ENCODE measurements around the gene CD86.

The CD86 gene, protein sequence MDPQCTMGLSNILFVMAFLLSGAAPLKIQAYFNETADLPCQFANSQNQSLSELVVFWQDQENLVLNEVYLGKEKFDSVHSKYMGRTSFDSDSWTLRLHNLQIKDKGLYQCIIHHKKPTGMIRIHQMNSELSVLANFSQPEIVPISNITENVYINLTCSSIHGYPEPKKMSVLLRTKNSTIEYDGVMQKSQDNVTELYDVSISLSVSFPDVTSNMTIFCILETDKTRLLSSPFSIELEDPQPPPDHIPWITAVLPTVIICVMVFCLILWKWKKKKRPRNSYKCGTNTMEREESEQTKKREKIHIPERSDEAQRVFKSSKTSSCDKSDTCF

DNA sequence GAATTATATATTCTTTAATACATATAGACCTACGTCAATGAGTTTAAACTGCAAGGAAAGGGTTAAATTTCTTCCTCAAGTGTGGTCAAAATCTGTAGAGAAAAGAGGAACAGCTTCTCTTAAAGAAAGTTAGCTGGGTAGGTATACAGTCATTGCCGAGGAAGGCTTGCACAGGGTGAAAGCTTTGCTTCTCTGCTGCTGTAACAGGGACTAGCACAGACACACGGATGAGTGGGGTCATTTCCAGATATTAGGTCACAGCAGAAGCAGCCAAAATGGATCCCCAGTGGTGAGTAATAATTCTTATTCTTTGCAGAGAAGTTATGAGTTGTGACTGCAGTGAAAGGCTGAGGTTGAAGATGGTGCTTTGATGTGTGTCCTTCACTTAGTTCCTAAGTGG is at the start of gene CD86:
Gene CD86, plus strand, starts transcription at position 148 of the 400 bp plus-strand sequence. Its CDS starts 128 bp downstream, at position 276.
- no peak within 1 kb of the TSS for H3K4me3 ChIP-seq (replicated peaks; ENCODE audit: low read depth, low read length)
- no peak for DNase-seq (ENCODE audit: low read depth)

DNA sequence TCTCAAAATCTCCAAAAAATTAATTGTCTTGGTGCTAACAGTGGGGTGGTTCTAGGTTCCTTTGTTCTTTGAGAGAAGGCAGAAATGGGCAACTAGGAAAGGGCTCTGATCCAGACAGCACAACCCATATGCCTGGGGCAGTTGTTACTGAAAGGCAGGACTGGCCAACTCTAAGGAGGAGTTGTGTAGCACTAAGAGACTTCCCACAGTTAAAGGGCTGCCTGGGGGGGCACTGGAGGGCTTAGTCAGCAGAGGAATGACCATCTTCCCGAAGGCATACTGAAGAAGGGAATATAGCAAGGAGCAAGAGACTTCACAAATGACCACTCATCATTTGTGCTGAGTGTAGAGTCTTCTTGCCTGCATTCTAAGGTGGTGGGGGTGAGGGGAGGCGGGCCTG is 48.9 kb upstream of the CD86 start:
- no peak for DNase-seq (ENCODE audit: low read depth)
- no peak overlapping the region for H3K4me3 ChIP-seq (replicated peaks; ENCODE audit: low read depth, low read length)
- TF ChIP-seq, protein P1, sequence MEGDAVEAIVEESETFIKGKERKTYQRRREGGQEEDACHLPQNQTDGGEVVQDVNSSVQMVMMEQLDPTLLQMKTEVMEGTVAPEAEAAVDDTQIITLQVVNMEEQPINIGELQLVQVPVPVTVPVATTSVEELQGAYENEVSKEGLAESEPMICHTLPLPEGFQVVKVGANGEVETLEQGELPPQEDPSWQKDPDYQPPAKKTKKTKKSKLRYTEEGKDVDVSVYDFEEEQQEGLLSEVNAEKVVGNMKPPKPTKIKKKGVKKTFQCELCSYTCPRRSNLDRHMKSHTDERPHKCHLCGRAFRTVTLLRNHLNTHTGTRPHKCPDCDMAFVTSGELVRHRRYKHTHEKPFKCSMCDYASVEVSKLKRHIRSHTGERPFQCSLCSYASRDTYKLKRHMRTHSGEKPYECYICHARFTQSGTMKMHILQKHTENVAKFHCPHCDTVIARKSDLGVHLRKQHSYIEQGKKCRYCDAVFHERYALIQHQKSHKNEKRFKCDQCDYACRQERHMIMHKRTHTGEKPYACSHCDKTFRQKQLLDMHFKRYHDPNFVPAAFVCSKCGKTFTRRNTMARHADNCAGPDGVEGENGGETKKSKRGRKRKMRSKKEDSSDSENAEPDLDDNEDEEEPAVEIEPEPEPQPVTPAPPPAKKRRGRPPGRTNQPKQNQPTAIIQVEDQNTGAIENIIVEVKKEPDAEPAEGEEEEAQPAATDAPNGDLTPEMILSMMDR (IDR thresholded peaks at IDR 0.05; ENCODE audit: low read length, missing control alignments): no peak

More for the DNA sequence above, at the start of gene CD86:
- TF ChIP-seq, protein P1 (IDR thresholded peaks at IDR 0.05; ENCODE audit: low read length, missing control alignments): no peak

GRCh38 chr3:122008166-122008565 is 47.0 kb upstream of the CD86 start:
- TF ChIP-seq, protein P1 (IDR thresholded peaks at IDR 0.05; ENCODE audit: low read length, missing control alignments): no peak
- H3K4me3 ChIP-seq (replicated peaks; ENCODE audit: low read depth, low read length): no peak overlapping the region
- no peak for DNase-seq (ENCODE audit: low read depth)

GRCh38 chr3:122010506-122010905 is 44.7 kb upstream of the CD86 start:
- TF ChIP-seq, protein P1 (IDR thresholded peaks at IDR 0.05; ENCODE audit: low read length, missing control alignments): no peak
- H3K4me3 ChIP-seq (replicated peaks; ENCODE audit: low read depth, low read length): no peak overlapping the region
- DNase-seq (ENCODE audit: low read depth): no peak

DNA sequence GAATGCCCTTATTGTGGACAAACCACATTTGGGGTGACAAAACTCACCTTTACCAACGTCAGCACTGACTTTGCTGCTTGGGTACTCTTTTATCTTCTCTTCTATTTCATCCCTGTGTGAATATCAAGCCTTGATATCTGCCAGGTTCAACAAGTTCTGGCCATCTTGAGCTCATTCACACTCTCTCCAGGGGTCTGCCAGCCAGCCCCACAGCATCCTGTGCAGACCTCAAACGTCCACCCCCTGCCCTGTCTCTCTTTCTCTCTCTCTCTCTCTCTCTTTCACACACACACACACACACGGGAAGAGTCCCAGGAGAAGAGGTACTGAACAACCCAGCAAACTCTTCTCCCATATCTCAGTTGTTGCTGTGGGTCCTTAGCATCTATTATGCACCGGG is 43.8 kb upstream of the CD86 start:
- TF ChIP-seq, protein P1 (IDR thresholded peaks at IDR 0.05; ENCODE audit: low read length, missing control alignments): no peak
- DNase-seq (ENCODE audit: low read depth): no peak
- no peak overlapping the region for H3K4me3 ChIP-seq (replicated peaks; ENCODE audit: low read depth, low read length)

DNA sequence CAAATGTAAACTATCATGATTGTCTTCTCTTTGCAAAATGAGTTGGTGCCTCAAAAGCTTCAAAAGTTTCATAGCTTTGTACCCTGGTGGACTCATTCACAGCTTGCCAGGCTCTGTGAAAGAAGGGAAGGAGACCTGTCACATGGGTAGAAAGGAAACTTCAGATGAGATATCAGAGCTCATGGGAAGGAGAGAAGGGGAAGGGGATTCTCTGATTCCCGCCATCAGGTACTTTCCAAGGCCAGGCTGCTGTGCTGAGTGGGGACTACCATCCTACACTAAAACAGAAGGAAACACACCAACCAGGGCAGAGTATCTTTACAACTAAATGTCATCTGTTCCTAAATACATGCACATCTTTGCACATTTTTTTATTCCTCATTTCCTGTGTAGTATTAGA is 42.3 kb upstream of the CD86 start:
- TF ChIP-seq, protein P1 (IDR thresholded peaks at IDR 0.05; ENCODE audit: low read length, missing control alignments): no peak
- DNase-seq (ENCODE audit: low read depth): no peak

DNA sequence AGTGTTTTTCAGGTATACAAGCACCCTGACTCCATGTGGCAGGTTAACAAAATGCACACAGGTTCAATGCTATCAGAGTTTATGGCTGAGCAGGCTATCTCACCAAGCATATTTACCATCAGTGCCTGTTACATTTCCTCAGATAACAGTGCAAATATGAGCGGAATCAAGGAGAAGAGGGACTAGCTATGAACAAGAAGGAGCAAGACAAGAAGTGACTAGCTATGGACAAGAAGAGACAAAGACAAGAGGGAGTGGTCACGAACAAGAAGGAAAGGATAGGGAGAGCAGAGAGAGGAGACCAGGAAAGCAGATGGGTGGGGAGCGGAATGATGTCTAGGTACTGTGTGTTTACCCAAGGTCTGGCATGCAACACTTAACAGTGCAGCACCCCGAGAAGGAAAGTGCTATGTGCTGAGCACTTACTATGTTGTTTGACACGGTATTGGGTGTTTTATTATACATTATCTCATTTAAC is 41.7 kb upstream of the CD86 start:
- TF ChIP-seq, protein P1 (IDR thresholded peaks at IDR 0.05; ENCODE audit: low read length, missing control alignments): no peak
- no peak for DNase-seq (ENCODE audit: low read depth)

More for the DNA sequence above, 42.3 kb upstream of the CD86 start:
- no peak overlapping the region for H3K4me3 ChIP-seq (replicated peaks; ENCODE audit: low read depth, low read length)

More for the DNA sequence above, 41.7 kb upstream of the CD86 start:
- H3K4me3 ChIP-seq (replicated peaks; ENCODE audit: low read depth, low read length): no peak overlapping the region
